Gastroesophageal sphincter (tissue), 3 donors: ENCODE results near the gene FAAH.

Experiments
- CTCF ChIP-seq, 4 experiments: fragments of 200-600 bp in 2 of 4; fragments of 450-650 bp in 2 of 4; sonication (generic) in 1 of 4; IDR thresholded peaks; one replicate each; pipeline ENCODE4 v1.5.1; 2017 to 2019; ENCODE audit warnings: antibody characterized with exemption in 4 of 4, mild to moderate bottlenecking in 2 of 4, moderate library complexity in 2 of 4
- POLR2AphosphoS5 ChIP-seq: sonication (generic); formaldehyde crosslinking; IDR thresholded peaks from one replicate; pipeline ENCODE4 v1.6.1; 2017; ENCODE audit warnings: antibody characterized with exemption

DNA sequence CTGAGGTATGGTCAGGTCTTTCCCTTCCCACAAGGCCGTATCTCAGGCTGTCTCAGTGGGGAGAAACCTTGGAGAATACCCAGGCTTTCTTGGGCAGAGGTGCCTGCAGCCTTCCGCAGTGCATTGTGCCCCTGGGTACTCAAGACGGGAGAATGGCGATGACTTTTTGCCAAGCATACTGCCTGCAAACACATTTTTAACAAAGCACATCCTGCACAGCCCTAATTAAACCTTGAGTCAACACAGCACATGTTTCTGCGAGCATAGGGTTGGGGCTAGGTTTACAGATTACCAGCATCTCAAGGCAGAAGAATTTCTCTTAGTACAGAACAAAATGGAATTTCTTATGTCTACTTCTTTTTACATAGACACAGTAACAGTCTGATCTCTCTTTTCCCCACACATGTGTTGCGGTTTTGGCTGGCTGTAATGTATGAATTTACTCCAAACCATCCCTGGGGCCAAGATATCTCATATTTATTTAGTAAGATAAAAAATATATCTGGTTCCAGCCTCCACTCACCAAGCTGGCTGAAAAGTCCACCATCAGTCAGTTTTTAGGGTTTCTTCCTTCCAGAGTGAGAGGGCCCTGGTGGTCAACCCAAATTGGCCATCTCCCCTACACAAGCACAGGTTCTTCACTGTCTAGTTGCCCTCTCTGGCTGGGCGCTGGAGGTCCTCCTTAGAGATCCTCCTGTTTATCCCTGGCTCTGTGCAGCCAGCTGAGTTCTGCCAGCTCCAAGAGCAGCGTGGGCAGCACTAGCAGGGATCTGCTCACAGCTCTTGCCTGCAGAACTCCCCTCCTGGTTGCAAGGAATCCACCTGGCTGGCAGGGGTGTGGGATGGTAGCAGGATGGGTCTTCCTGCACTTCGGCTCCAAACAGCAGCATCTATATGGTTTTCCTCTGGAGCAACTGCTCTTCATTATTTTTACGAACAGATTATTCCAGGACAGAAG is 2.6 kb downstream of the FAAH start:
- no peak for TF ChIP-seq POLR2AphosphoS5
- TF ChIP-seq CTCF (IDR thresholded peaks at IDR 0.05): no peak
